Gastrocnemius medialis (tissue), 4 donors: ENCODE data around the gene DAGLA. TPM values are rescaled to one million over a fixed set of nuclear protein-coding genes. Genes with fewer than 3 reads are reported as not detected.
A peak's percentile ranks its signal among the peaks of the same experiment; 100 is the strongest.

Experiments used
- ATAC-seq, 2 donors: fragments of 150-250 bp; one replicate each; pipeline ENCODE4 v1.9.1; 2016
- DNase-seq, 2 donors: peaks; one replicate each; pipeline ENCODE4 v3.0.0-alpha.2; 2019
- H3K27ac ChIP-seq, 4 donors: fragments of 200-600 bp; sonication (generic); 1 replicate in 1 of 4; 2 replicates in 3 of 4; pipeline ENCODE4 v1.5.1; 2016 to 2018; ENCODE audit warnings: mild to moderate bottlenecking in 2 of 4, moderate library complexity in 1 of 4
- H3K27me3 ChIP-seq, 3 donors: fragments of 200-600 bp; sonication (generic) in 2 of 3; 1 replicate in 1 of 3; 2 replicates in 2 of 3; pipeline versions ENCODE4 v1.5.1 to v1.6.0; 2016 to 2019; ENCODE audit warnings: mild to moderate bottlenecking in 1 of 3, moderate library complexity in 1 of 3
- H3K36me3 ChIP-seq, 2 donors: fragments of 200-600 bp; sonication (generic) in 1 of 2; one replicate each; pipeline ENCODE4 v1.5.1; 2017 to 2018
- H3K4me1 ChIP-seq, 2 donors: fragments of 200-600 bp; sonication (generic) in 1 of 2; one replicate each; pipeline ENCODE4 v1.5.1; 2016 to 2017; ENCODE audit warnings: mild to moderate bottlenecking in 2 of 2
- H3K4me3 ChIP-seq, 4 donors: fragments of 200-600 bp; sonication (generic) in 3 of 4; 1 replicate in 1 of 4; 2 replicates in 3 of 4; pipeline ENCODE4 v1.5.1; 2016 to 2019; ENCODE audit warnings: mild to moderate bottlenecking in 2 of 4
- H3K9me3 ChIP-seq, 3 donors: fragments of 200-600 bp; sonication (generic) in 2 of 3; 1 replicate in 1 of 3; 2 replicates in 2 of 3; pipeline ENCODE4 v1.5.1; 2016 to 2019
- POLR2A ChIP-seq, 2 donors: fragments of 450-650 bp; IDR thresholded peaks; one replicate each; pipeline ENCODE4 v1.6.1; 2017; ENCODE audit warnings: antibody characterized with exemption in 2 of 2, mild to moderate bottlenecking in 2 of 2, moderate library complexity in 2 of 2
- in situ Hi-C, 4 donors: fragments of 200-750 bp; cut with MboI; loops; one replicate each; pipeline versions ENCODE4 v1.15.0 to v1.8.0; 2017; ENCODE audit warnings: low sequenced_read_pairs in 4 of 4
- intact Hi-C: fragments of 100-400 bp; cut with DNase I; formaldehyde crosslinking; loops from one replicate; pipeline ENCODE4 v1.15.1; 2023; ENCODE audit warnings: low total_unique reads
- total RNA-seq, 4 donors: library from RNA; depleted of rRNA; stranded (reverse); fragments of >200 nt; gene quantifications; one replicate each; pipeline versions ENCODE4 v1.1.0 to v1.2.3, GENCODE V29; 2016
- TF ChIP-seq, protein P1 (sequence below), 5 experiments: fragments of 450-650 bp in 3 of 5; fragments of 200-600 bp in 2 of 5; sonication (generic) in 2 of 5; IDR thresholded peaks in 4 of 5; conservative IDR thresholded peaks in 1 of 5; 1 replicate in 4 of 5; 2 replicates in 1 of 5; pipeline ENCODE4 v1.5.1; 2016 to 2019; ENCODE audit warnings: antibody characterized with exemption in 5 of 5, mild to moderate bottlenecking in 3 of 5, moderate library complexity in 3 of 5

Gene DAGLA
- total RNA-seq, 4 donors from 2014 or later, result 0.58 to 5.5 (median 2.9) TPM

GRCh38 chr11:61707574-61707973 lies 27.4 kb downstream of the DAGLA start:
- no peak for ATAC-seq
- no peak for TF ChIP-seq POLR2A (IDR thresholded peaks at IDR 0.05)
- TF ChIP-seq, protein P1, sequence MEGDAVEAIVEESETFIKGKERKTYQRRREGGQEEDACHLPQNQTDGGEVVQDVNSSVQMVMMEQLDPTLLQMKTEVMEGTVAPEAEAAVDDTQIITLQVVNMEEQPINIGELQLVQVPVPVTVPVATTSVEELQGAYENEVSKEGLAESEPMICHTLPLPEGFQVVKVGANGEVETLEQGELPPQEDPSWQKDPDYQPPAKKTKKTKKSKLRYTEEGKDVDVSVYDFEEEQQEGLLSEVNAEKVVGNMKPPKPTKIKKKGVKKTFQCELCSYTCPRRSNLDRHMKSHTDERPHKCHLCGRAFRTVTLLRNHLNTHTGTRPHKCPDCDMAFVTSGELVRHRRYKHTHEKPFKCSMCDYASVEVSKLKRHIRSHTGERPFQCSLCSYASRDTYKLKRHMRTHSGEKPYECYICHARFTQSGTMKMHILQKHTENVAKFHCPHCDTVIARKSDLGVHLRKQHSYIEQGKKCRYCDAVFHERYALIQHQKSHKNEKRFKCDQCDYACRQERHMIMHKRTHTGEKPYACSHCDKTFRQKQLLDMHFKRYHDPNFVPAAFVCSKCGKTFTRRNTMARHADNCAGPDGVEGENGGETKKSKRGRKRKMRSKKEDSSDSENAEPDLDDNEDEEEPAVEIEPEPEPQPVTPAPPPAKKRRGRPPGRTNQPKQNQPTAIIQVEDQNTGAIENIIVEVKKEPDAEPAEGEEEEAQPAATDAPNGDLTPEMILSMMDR (IDR thresholded peaks at IDR 0.05 in 4 of 5, conservative IDR thresholded peaks at IDR 0.05 in 1 of 5), result no peak
- no peaks in the 10 kb centered on the region for H3K36me3 ChIP-seq
- in situ Hi-C loops, result no loop called here
- no peaks in the 10 kb centered on the region for H3K9me3 ChIP-seq
- H3K4me1 ChIP-seq, result peaks cover 11 to 23% of the 10 kb centered on the region in 2 donors
- no peak for DNase-seq
- H3K27me3 ChIP-seq, result no peaks in the 10 kb centered on the region
- H3K27ac ChIP-seq, result no peak overlapping the region
- intact Hi-C loops, result no loop called here
- no peak overlapping the region for H3K4me3 ChIP-seq

DNA sequence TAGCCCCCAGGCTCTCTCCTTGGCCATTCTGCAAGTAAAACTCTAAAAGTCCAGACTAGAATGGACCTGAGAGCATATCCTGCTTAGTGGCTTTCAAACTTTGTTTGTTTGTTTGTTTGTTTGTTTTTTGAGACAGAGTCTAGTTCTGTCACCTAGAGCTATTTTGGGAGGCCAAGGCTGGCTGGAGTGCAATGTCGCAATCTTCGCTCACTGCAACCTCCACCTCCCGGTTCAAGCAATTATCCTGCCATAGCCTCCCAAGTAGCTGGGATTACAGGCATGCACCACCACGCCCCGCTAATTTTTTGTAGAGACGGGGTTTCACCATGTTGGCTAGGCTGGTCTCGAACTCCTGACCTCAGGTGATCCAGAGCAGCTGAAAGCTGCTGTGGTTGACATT lies 28.9 kb downstream of the DAGLA start:
- ATAC-seq (peak; percentile 46 to 61), DNase-seq (no peak)
- in situ Hi-C loops, result no loop called here
- Histone ChIP-seq H3K36me3 (no peaks in the 10 kb centered on the region), H3K27ac (peak overlapping the region in 3 of 4 donors; percentile 18 to 65 (median 61)), H3K4me3 (no peak overlapping the region), H3K27me3 (no peaks in the 10 kb centered on the region), H3K4me1 (peaks cover 11 to 23% of the 10 kb centered on the region in 2 donors), H3K9me3 (no peaks in the 10 kb centered on the region)
- intact Hi-C loops, result no loop called here
- TF ChIP-seq POLR2A (IDR thresholded peaks at IDR 0.05), result no peak
- TF ChIP-seq, protein P1 (IDR thresholded peaks at IDR 0.05 in 4 of 5, conservative IDR thresholded peaks at IDR 0.05 in 1 of 5), result no peak

GRCh38 chr11:61709572-61709971 lies 29.4 kb downstream of the DAGLA start:
- Histone ChIP-seq H3K4me3 (no peak overlapping the region), H3K27me3 (no peaks in the 10 kb centered on the region), H3K9me3 (no peaks in the 10 kb centered on the region), H3K4me1 (peaks cover 11 to 23% of the 10 kb centered on the region in 2 donors), H3K27ac (peak overlapping the region in 2 of 4 donors; percentile 61 to 65), H3K36me3 (no peaks in the 10 kb centered on the region)
- DNase-seq (peak; percentile 47 to 61), ATAC-seq (peak; percentile 75 to 84)
- TF ChIP-seq POLR2A (IDR thresholded peaks at IDR 0.05), result no peak
- TF ChIP-seq, protein P1 (IDR thresholded peaks at IDR 0.05 in 4 of 5, conservative IDR thresholded peaks at IDR 0.05 in 1 of 5), result no peak
- in situ Hi-C loops (no loop called here), intact Hi-C loops (no loop called here)

DNA sequence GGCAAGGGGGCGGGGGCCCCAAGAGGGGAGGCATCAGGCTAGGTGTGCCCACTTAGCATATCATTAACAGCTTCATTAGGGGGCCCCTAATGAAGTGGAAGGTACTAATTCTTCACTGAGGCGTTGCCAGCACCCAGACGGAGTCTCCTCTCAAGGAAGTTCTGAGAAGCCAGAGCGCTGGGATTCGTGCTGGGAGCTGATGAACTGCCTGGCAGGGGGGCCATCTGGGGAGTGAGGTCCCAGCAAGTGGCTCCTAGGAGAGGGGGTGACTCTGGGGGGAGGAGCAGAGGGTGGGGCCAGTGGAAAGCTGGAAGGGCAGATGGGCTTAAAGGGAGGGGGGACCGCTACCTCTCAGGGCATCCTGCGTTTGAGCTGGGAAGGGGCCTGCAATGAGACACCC lies 29.8 kb downstream of the DAGLA start:
- in situ Hi-C loops (no loop called here), intact Hi-C loops (no loop called here)
- TF ChIP-seq, protein P1 (IDR thresholded peaks at IDR 0.05 in 4 of 5, conservative IDR thresholded peaks at IDR 0.05 in 1 of 5), result no peak
- no peak for TF ChIP-seq POLR2A (IDR thresholded peaks at IDR 0.05)
- Histone ChIP-seq H3K4me3 (no peak overlapping the region), H3K4me1 (peaks cover 11 to 23% of the 10 kb centered on the region in 2 donors), H3K27me3 (no peaks in the 10 kb centered on the region), H3K36me3 (no peaks in the 10 kb centered on the region), H3K27ac (peak overlapping the region in 2 of 4 donors; percentile 59 to 65), H3K9me3 (no peaks in the 10 kb centered on the region)
- DNase-seq (no peak), ATAC-seq (no peak)

DNA sequence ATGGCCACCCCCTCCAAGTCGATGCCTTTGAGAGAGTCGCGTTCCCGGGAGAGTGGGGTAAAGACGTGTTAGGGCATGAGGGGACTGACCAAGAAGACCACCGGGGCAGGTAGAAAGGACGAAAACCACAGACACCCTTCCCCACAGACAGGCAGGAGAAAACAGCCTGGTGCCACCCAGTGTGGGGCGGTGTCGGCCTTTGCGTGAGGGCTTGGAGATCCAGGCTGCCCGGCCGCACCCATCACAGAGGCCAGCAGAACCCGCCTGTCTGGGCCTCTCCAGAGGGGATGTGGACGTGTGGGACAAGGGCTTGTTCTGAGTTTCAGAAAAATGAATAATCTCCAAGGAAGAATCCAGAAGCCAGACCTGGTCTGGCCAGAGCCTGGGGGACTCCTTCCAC lies 30.8 kb downstream of the DAGLA start:
- no peak for DNase-seq
- intact Hi-C loops (no loop called here), in situ Hi-C loops (no loop called here)
- ATAC-seq, result no peak
- H3K4me1 ChIP-seq, result peaks cover 11 to 23% of the 10 kb centered on the region in 2 donors
- H3K4me3 ChIP-seq, result no peak overlapping the region
- no peak for TF ChIP-seq POLR2A (IDR thresholded peaks at IDR 0.05)
- TF ChIP-seq, protein P1 (IDR thresholded peaks at IDR 0.05 in 4 of 5, conservative IDR thresholded peaks at IDR 0.05 in 1 of 5), result no peak
- peak overlapping the region in 1 of 4 donors; percentile 13 for H3K27ac ChIP-seq
- H3K9me3 ChIP-seq, result no peaks in the 10 kb centered on the region
- H3K36me3 ChIP-seq, result no peaks in the 10 kb centered on the region
- no peaks in the 10 kb centered on the region for H3K27me3 ChIP-seq
